IMR-90 (cell line): ENCODE measurements around the gene DUSP22. TPM values are rescaled to one million over a fixed set of nuclear protein-coding genes. Genes with fewer than 3 reads are reported as not detected.

Source experiments
- ATAC-seq: fragments of 200-7000 bp; cut with Tn5 transposase; 2 replicates; pipeline ENCODE4 v1.9.1; 2020; ENCODE audit warnings: low read depth, mild to moderate bottlenecking, moderate library complexity
- BruUV-seq: library from RNA; stranded (reverse); fragments of 400-500 nt; replicated peaks from 2 replicates; lab custom pipeline; 2021; lab: Mats Ljungman, UMichigan
- CTCF ChIA-PET: fragments of 300-600 bp; formaldehyde crosslinking; extraction: SDS; loops from one replicate; lab custom pipeline; 2021; ENCODE audit warnings: antibody characterized with exemption; lab: Yijun Ruan, JAX
- POLR2A ChIA-PET: fragments of 300-600 bp; sonication (Branson Sonifier 250); formaldehyde crosslinking; loops from one replicate; lab custom pipeline; 2022; ENCODE audit warnings: antibody characterized with exemption; ENCODE audit not compliant: unreplicated experiment; lab: Charles Lee
- DNase-seq: peaks from one replicate; pipeline ENCODE4 v3.0.0; 2013
- H2AFZ ChIP-seq: replicated peaks from 2 replicates; pipeline ENCODE3; 2013; ENCODE audit warnings: low read length, mild to moderate bottlenecking; ENCODE audit not compliant: poor library complexity
- H2AK5ac ChIP-seq: 2 replicates; pipeline ENCODE4 v1.6.1; 2013; ENCODE audit warnings: low read depth, low read length, inconsistent platforms
- H2AK9ac ChIP-seq: replicated peaks from 2 replicates; pipeline ENCODE3; 2013; ENCODE audit warnings: mild to moderate bottlenecking, low read depth, low read length, moderate library complexity; ENCODE audit not compliant: poor library complexity
- H2BK120ac ChIP-seq: 2 replicates; pipeline ENCODE4 v1.6.1; 2013; ENCODE audit warnings: low read depth, low read length, inconsistent platforms
- H2BK15ac ChIP-seq: 3 replicates; pipeline ENCODE4 v1.6.1; 2013; ENCODE audit warnings: low read depth, low read length, inconsistent platforms
- H2BK20ac ChIP-seq: 2 replicates; pipeline ENCODE4 v1.6.1; 2013; ENCODE audit warnings: low read depth, mild to moderate bottlenecking, inconsistent platforms, low read length, moderate library complexity
- H2BK5ac ChIP-seq: 2 replicates; pipeline ENCODE4 v1.6.1; 2013; ENCODE audit warnings: mild to moderate bottlenecking, low read depth, low read length, inconsistent platforms; ENCODE audit not compliant: poor library complexity, severe bottlenecking
- H3K14ac ChIP-seq: replicated peaks from 2 replicates; pipeline ENCODE4 v1.6.1; 2013; ENCODE audit warnings: low read depth, low read length, inconsistent platforms
- H3K18ac ChIP-seq: 2 replicates; pipeline ENCODE4 v1.6.1; 2013; ENCODE audit warnings: low read depth, low read length, control low read depth
- H3K23ac ChIP-seq: 2 replicates; pipeline ENCODE4 v1.6.1; 2013; ENCODE audit warnings: low read depth, low read length, inconsistent platforms
- H3K27ac ChIP-seq: 2 replicates; pipeline ENCODE4 v1.5.1; 2013; ENCODE audit warnings: mild to moderate bottlenecking, control low read depth, low read length; ENCODE audit not compliant: insufficient read depth
- H3K27me3 ChIP-seq: 2 replicates; pipeline ENCODE4 v1.6.1; 2013; ENCODE audit warnings: low read length; ENCODE audit not compliant: control insufficient read depth, insufficient read depth
- H3K36me3 ChIP-seq: 2 replicates; pipeline ENCODE4 v1.6.1; 2013; ENCODE audit warnings: low read length, mixed read lengths; ENCODE audit not compliant: control insufficient read depth, insufficient read depth
- H3K4ac ChIP-seq: 2 replicates; pipeline ENCODE4 v1.6.1; 2013; ENCODE audit warnings: low read depth, low read length, inconsistent platforms
- H3K4me1 ChIP-seq: 2 replicates; pipeline ENCODE4 v1.6.1; 2013; ENCODE audit warnings: low read length, mixed read lengths; ENCODE audit not compliant: control insufficient read depth, insufficient read depth
- H3K4me2 ChIP-seq: 2 replicates; pipeline ENCODE4 v1.6.1; 2013; ENCODE audit warnings: low read depth, mild to moderate bottlenecking, control low read depth, low read length, moderate library complexity
- H3K4me3 ChIP-seq: 2 replicates; pipeline ENCODE4 v1.5.1; 2013; ENCODE audit warnings: low read depth, mild to moderate bottlenecking, control low read depth, low read length, moderate library complexity; ENCODE audit not compliant: insufficient read depth
- H3K56ac ChIP-seq: 2 replicates; pipeline ENCODE4 v1.6.1; 2013; ENCODE audit warnings: low read length, inconsistent platforms; ENCODE audit not compliant: insufficient read depth; ENCODE audit errors: extremely low read depth
- H3K79me1 ChIP-seq, 2 experiments: 2 replicates each; pipeline ENCODE4 v1.6.1; 2013; ENCODE audit warnings: low read length in 2 of 2, inconsistent platforms in 1 of 2, low read depth in 1 of 2
- H3K9ac ChIP-seq: 2 replicates; pipeline ENCODE4 v1.6.1; 2013; ENCODE audit warnings: low read depth, low read length, control low read depth
- H3K9me1 ChIP-seq: 2 replicates; pipeline ENCODE4 v1.6.1; 2013; ENCODE audit warnings: low read length, inconsistent platforms; ENCODE audit not compliant: insufficient read depth
- H3K9me3 ChIP-seq: 2 replicates; pipeline ENCODE4 v1.6.1; 2013; ENCODE audit warnings: low read length; ENCODE audit not compliant: control insufficient read depth, insufficient read depth
- H4K20me1 ChIP-seq: 2 replicates; pipeline ENCODE4 v1.6.1; 2013; ENCODE audit warnings: low read length, inconsistent platforms; ENCODE audit not compliant: insufficient read depth
- H4K5ac ChIP-seq: 2 replicates; pipeline ENCODE4 v1.6.1; 2013; ENCODE audit warnings: mild to moderate bottlenecking, low read depth, low read length, control low read depth
- H4K8ac ChIP-seq, 2 experiments: 2 replicates each; pipeline ENCODE4 v1.6.1; 2013; ENCODE audit warnings: low read depth in 2 of 2, low read length in 2 of 2, control low read depth in 1 of 2, inconsistent platforms in 1 of 2
- H4K91ac ChIP-seq: 2 replicates; pipeline ENCODE4 v1.6.1; 2013; ENCODE audit warnings: low read depth, low read length, inconsistent platforms; ENCODE audit not compliant: insufficient read depth
- BHLHE40 ChIP-seq: fragments of 150-350 bp; IDR thresholded peaks from 2 replicates; pipeline ENCODE4 v1.6.1; 2016; ENCODE audit warnings: mild to moderate bottlenecking, low read depth, low read length
- CEBPB ChIP-seq: IDR thresholded peaks from 2 replicates; pipeline ENCODE4 v1.6.1; 2012; ENCODE audit warnings: low read depth, low read length, improper control_type of control experiment
- CHD1 ChIP-seq: IDR thresholded peaks from 2 replicates; pipeline ENCODE4 v1.6.1; 2012; ENCODE audit warnings: low read depth, low read length, improper control_type of control experiment
- ELK1 ChIP-seq: fragments of 150-350 bp; IDR thresholded peaks from 2 replicates; pipeline ENCODE4 v1.6.1; 2016; ENCODE audit warnings: low read depth, mild to moderate bottlenecking, low read length, moderate library complexity, borderline replicate concordance
- FOS ChIP-seq: fragments of 150-350 bp; IDR thresholded peaks from 2 replicates; pipeline ENCODE4 v1.6.1; 2016; ENCODE audit warnings: low read depth, low read length
- MAFK ChIP-seq: IDR thresholded peaks from 2 replicates; pipeline ENCODE4 v1.6.1; 2012; ENCODE audit warnings: low read depth, low read length, improper control_type of control experiment
- MAZ ChIP-seq: IDR thresholded peaks from 2 replicates; pipeline ENCODE4 v1.6.1; 2012; ENCODE audit warnings: low read depth, mild to moderate bottlenecking, low read length, improper control_type of control experiment, moderate library complexity, borderline replicate concordance
- MXI1 ChIP-seq: IDR thresholded peaks from 2 replicates; pipeline ENCODE4 v1.6.1; 2012; ENCODE audit warnings: low read depth, mild to moderate bottlenecking, low read length, moderate library complexity, borderline replicate concordance
- NFE2L2 ChIP-seq: fragments of 150-350 bp; IDR thresholded peaks from 2 replicates; pipeline ENCODE4 v1.6.1; 2016; ENCODE audit warnings: low read depth, mild to moderate bottlenecking, low read length
- POLR2A ChIP-seq: IDR thresholded peaks from 2 replicates; pipeline ENCODE4 v1.6.1; 2012; ENCODE audit warnings: mild to moderate bottlenecking, low read depth, low read length
- RAD21 ChIP-seq: IDR thresholded peaks from 2 replicates; pipeline ENCODE4 v1.6.1; 2012; ENCODE audit warnings: low read length, improper control_type of control experiment
- RCOR1 ChIP-seq: IDR thresholded peaks from 2 replicates; pipeline ENCODE4 v1.6.1; 2012; ENCODE audit warnings: mild to moderate bottlenecking, low read length, improper control_type of control experiment; ENCODE audit not compliant: insufficient replicate concordance
- SMC3 ChIP-seq: fragments of 150-350 bp; IDR thresholded peaks from 2 replicates; pipeline ENCODE4 v1.6.1; 2016; ENCODE audit warnings: low read depth, mild to moderate bottlenecking, antibody characterized with exemption, low read length, moderate library complexity
- WGBS, 2 experiments: methylation state at CpG; one replicate each; pipeline versions ENCODE4 v1.1.5 to v1.1.7; 2013; ENCODE audit warnings: missing lambda C conversion rate in 2 of 2; ENCODE audit not compliant: insufficient read length in 1 of 2; ENCODE audit errors: extremely low coverage in 2 of 2; 5-methylcytosine and 5-hydroxymethylcytosine counted together
- dilution Hi-C: fragments of 300-500 bp; cut with HindIII; formaldehyde crosslinking; loops from one replicate; pipeline ENCODE4 v1.14.3; 2018; ENCODE audit warnings: low sequenced_read_pairs; ENCODE audit not compliant: unreplicated experiment
- in situ Hi-C: fragments of 300-500 bp; cut with MboI; formaldehyde crosslinking; loops from 3 replicates; pipeline ENCODE4 v1.14.3; 2019; ENCODE audit warnings: low sequenced_read_pairs, inconsistent platforms, mixed read lengths
- intact Hi-C: fragments of 100-400 bp; cut with micrococcal nuclease; formaldehyde crosslinking; loops from 2 replicates; pipeline ENCODE4 v1.10.0; 2022
- polyA plus RNA-seq, 3 experiments: library from polyadenylated mRNA; depleted of rRNA; stranded (reverse); fragments of >200 nt; gene quantifications; 2 replicates each; pipeline ENCODE4 v1.2.3, GENCODE V29; 2012; ENCODE audit warnings: low replicate concordance in 1 of 3
- total RNA-seq: library from RNA; depleted of rRNA; stranded (reverse); fragments of >200 nt; gene quantifications from 2 replicates; pipeline ENCODE4 v1.2.3, GENCODE V29; 2012
- TF ChIP-seq, protein P1 (sequence below): conservative IDR thresholded peaks from 2 replicates; pipeline ENCODE4 v1.5.1; 2012; ENCODE audit warnings: mild to moderate bottlenecking, low read depth, low read length, improper control_type of control experiment
- TF ChIP-seq, protein P2 (sequence below): fragments of 150-350 bp; IDR thresholded peaks from 2 replicates; pipeline ENCODE4 v1.6.1; 2017; ENCODE audit warnings: mild to moderate bottlenecking, antibody characterized with exemption, low read length, low read depth

Gene DUSP22
- total and polyA plus RNA-seq, 2 of the 4 experiments (the other 2 are of a cell fraction): 7.1 to 8.2 TPM

- Histone ChIP-seq H2BK5ac (no peak overlapping the region), H4K8ac (no peak overlapping the region), H3K14ac (no peak overlapping the region), H3K36me3 (no peaks in the 10 kb centered on the region), H2AK5ac (no peak overlapping the region), H3K9me1 (no peaks in the 10 kb centered on the region), H3K4me2 (no peak overlapping the region), H3K4me3 (no peak overlapping the region), H3K79me1 (no peaks in the 10 kb centered on the region; a peak in 1 of 4 replicates), H3K18ac (no peak overlapping the region), H4K91ac (no peak overlapping the region), H3K4me1 (no peaks in the 10 kb centered on the region), H2BK120ac (no peak overlapping the region), H2BK20ac (no peak overlapping the region), H3K4ac (no peak overlapping the region), H4K20me1 (no peaks in the 10 kb centered on the region), H3K23ac (no peak overlapping the region), H4K5ac (no peak overlapping the region), H3K27ac (no peak overlapping the region), H2AK9ac (no peak overlapping the region), H2BK15ac (no peak overlapping the region), H3K56ac (no peak overlapping the region), H2AFZ (no peak overlapping the region), H3K9ac (no peak overlapping the region), H3K27me3 (no peaks in the 10 kb centered on the region), H3K9me3 (peaks cover 5% of the 10 kb centered on the region; the same call in 1 of the 2 replicates)
- 65% methylated on average over 5 of the region's 5 CpGs; no CpG with 5 or more reads in 1 of the 2 experiments for WGBS, 2 experiments
- ATAC-seq (no peak), DNase-seq (no peak)
- TF ChIP-seq MXI1: no peak
- TF ChIP-seq, protein P1, sequence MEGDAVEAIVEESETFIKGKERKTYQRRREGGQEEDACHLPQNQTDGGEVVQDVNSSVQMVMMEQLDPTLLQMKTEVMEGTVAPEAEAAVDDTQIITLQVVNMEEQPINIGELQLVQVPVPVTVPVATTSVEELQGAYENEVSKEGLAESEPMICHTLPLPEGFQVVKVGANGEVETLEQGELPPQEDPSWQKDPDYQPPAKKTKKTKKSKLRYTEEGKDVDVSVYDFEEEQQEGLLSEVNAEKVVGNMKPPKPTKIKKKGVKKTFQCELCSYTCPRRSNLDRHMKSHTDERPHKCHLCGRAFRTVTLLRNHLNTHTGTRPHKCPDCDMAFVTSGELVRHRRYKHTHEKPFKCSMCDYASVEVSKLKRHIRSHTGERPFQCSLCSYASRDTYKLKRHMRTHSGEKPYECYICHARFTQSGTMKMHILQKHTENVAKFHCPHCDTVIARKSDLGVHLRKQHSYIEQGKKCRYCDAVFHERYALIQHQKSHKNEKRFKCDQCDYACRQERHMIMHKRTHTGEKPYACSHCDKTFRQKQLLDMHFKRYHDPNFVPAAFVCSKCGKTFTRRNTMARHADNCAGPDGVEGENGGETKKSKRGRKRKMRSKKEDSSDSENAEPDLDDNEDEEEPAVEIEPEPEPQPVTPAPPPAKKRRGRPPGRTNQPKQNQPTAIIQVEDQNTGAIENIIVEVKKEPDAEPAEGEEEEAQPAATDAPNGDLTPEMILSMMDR: no peak
- TF ChIP-seq POLR2A: no peak
- TF ChIP-seq, protein P2, sequence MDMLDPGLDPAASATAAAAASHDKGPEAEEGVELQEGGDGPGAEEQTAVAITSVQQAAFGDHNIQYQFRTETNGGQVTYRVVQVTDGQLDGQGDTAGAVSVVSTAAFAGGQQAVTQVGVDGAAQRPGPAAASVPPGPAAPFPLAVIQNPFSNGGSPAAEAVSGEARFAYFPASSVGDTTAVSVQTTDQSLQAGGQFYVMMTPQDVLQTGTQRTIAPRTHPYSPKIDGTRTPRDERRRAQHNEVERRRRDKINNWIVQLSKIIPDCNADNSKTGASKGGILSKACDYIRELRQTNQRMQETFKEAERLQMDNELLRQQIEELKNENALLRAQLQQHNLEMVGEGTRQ: no peak
- no peak for TF ChIP-seq ELK1
- TF ChIP-seq FOS: no peak
- no peak for TF ChIP-seq MAFK
- no peak for TF ChIP-seq NFE2L2
- TF ChIP-seq MAZ: no peak
- no peak for TF ChIP-seq CEBPB
- TF ChIP-seq RAD21: no peak
- TF ChIP-seq SMC3: no peak
- TF ChIP-seq BHLHE40: no peak
- no peak for TF ChIP-seq RCOR1
- no peak for TF ChIP-seq CHD1
- ChIA-PET CTCF (no interaction called here), POLR2A (no interaction called here)
- no TSS peak for BruUV-seq
- dilution Hi-C loops (no loop called here), in situ Hi-C loops (no loop called here), intact Hi-C loops (no loop called here)
Measured at GRCh38 chr6:307874-308273, 15.6 kb downstream of the DUSP22 start.
